Testis (tissue), 2 donors: ENCODE data around the gene GPR146.

Experiments used
- POLR2A ChIP-seq: fragments of 450-650 bp; IDR thresholded peaks from one replicate; pipeline ENCODE4 v1.6.1; 2017; ENCODE audit warnings: antibody characterized with exemption, mild to moderate bottlenecking, moderate library complexity
- TF ChIP-seq, protein P1 (sequence below), 3 experiments: fragments of 450-650 bp in 2 of 3; fragments of 200-600 bp in 1 of 3; sonication (generic) in 1 of 3; IDR thresholded peaks; one replicate each; pipeline ENCODE4 v1.5.1; 2016 to 2019; ENCODE audit warnings: antibody characterized with exemption in 3 of 3, mild to moderate bottlenecking in 2 of 3, moderate library complexity in 1 of 3

DNA sequence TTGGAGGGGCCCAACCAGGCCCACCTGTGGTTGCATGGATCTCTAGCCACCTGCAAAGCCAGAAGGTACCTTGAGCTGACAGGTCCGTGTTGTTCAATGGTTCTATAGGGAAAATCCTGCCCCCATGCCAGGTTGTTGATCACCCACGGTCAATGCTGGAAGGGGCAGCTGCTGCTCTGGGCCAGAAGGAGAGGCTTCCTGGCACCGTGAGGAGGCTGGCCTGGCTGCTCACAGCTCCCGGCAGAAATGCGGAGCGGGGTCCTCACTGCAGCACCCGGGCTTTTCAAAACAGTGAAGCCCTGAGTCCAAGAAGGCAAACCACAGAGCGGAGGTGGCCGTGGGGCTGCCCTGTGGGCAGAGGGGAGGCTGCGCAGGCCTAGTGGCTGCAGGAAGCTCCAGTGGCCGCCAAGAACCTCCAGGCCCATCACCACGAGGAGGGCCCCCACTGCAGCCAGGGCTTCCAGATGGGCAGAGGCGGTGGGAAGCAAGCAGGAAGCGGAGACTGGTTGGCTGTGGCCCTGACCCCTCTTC, 25.0 kb upstream of the GPR146 start:
- TF ChIP-seq, protein P1, sequence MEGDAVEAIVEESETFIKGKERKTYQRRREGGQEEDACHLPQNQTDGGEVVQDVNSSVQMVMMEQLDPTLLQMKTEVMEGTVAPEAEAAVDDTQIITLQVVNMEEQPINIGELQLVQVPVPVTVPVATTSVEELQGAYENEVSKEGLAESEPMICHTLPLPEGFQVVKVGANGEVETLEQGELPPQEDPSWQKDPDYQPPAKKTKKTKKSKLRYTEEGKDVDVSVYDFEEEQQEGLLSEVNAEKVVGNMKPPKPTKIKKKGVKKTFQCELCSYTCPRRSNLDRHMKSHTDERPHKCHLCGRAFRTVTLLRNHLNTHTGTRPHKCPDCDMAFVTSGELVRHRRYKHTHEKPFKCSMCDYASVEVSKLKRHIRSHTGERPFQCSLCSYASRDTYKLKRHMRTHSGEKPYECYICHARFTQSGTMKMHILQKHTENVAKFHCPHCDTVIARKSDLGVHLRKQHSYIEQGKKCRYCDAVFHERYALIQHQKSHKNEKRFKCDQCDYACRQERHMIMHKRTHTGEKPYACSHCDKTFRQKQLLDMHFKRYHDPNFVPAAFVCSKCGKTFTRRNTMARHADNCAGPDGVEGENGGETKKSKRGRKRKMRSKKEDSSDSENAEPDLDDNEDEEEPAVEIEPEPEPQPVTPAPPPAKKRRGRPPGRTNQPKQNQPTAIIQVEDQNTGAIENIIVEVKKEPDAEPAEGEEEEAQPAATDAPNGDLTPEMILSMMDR (IDR thresholded peaks at IDR 0.05): no peak
- TF ChIP-seq POLR2A: no peak
